SU-DHL-6 (cell line): ENCODE results near the gene FAM124A.

Experiments
- H2AFZ ChIP-seq: fragments of 200-600 bp; sonication (generic); 2 replicates; pipeline ENCODE4 v1.6.1; 2014; ENCODE audit warnings: low read depth, mild to moderate bottlenecking, moderate library complexity, mixed read lengths, antibody characterized with exemption, low read length; ENCODE audit not compliant: severe bottlenecking
- H3F3A ChIP-seq: fragments of 200-600 bp; shearing (Covaris generic); 2 replicates; pipeline ENCODE4 v1.6.0; 2016; ENCODE audit warnings: antibody characterized with exemption, mild to moderate bottlenecking; ENCODE audit not compliant: insufficient read depth
- H3K27ac ChIP-seq: fragments of 200-600 bp; sonication (generic); 2 replicates; pipeline ENCODE4 v1.5.1; 2016; ENCODE audit warnings: low read depth, mild to moderate bottlenecking, low read length, moderate library complexity, mixed read lengths
- H3K27me3 ChIP-seq: fragments of 200-600 bp; sonication (generic), shearing (Covaris generic); 2 replicates; pipeline ENCODE4 v1.6.0; 2014; ENCODE audit warnings: mild to moderate bottlenecking, low read length
- H3K36me3 ChIP-seq: fragments of 200-600 bp; sonication (generic); 2 replicates; pipeline ENCODE4 v1.6.1; 2014; ENCODE audit warnings: mild to moderate bottlenecking, low read length, mixed read lengths
- H3K4me2 ChIP-seq: fragments of 300-600, 200-600 bp; shearing (Covaris generic), sonication (generic); 2 replicates; pipeline ENCODE4 v1.6.0; 2014; ENCODE audit warnings: low read length, low read depth, mild to moderate bottlenecking; ENCODE audit not compliant: poor library complexity, severe bottlenecking
- H3K4me3 ChIP-seq: fragments of 200-600 bp; sonication (generic); 2 replicates; pipeline ENCODE4 v1.5.1; 2014; ENCODE audit warnings: antibody characterized with exemption, low read length, mild to moderate bottlenecking, mixed read lengths; ENCODE audit not compliant: insufficient read depth, poor library complexity, severe bottlenecking
- H3K79me2 ChIP-seq: fragments of 200-600 bp; sonication (generic); 2 replicates; pipeline ENCODE4 v1.6.1; 2014; ENCODE audit warnings: mild to moderate bottlenecking, low read length, moderate library complexity; ENCODE audit not compliant: insufficient read depth
- H3K9ac ChIP-seq: fragments of 200-600 bp; sonication (generic); 2 replicates; pipeline ENCODE4 v1.7.0; 2014; ENCODE audit warnings: mild to moderate bottlenecking, low read length
- H3K9me2 ChIP-seq: fragments of 200-600 bp; sonication (generic); replicated peaks from 2 replicates; pipeline ENCODE4 v1.6.1; 2014; ENCODE audit warnings: low read length; ENCODE audit not compliant: insufficient read depth
- H3K9me3 ChIP-seq: fragments of 200-600 bp; sonication (generic); 2 replicates; pipeline ENCODE4 v1.6.1; 2014; ENCODE audit warnings: low read length, mixed read lengths; ENCODE audit not compliant: insufficient read depth
- H4K20me1 ChIP-seq: fragments of 200-600 bp; sonication (generic); 2 replicates; pipeline ENCODE4 v1.6.1; 2014; ENCODE audit warnings: low read depth, mild to moderate bottlenecking, antibody characterized with exemption, low read length, moderate library complexity, mixed read lengths
- CTCF ChIP-seq: fragments of 200-600 bp; sonication (generic); IDR thresholded peaks from one replicate; pipeline ENCODE4 v1.5.1; 2017; ENCODE audit warnings: antibody characterized with exemption, mild to moderate bottlenecking, low read length, moderate library complexity; ENCODE audit not compliant: insufficient read depth, poor library complexity, severe bottlenecking
- EZH2phosphoT487 ChIP-seq: fragments of 200-600 bp; sonication (generic), shearing (Covaris generic); conservative IDR thresholded peaks from 2 replicates; pipeline ENCODE4 v1.6.1; 2018; ENCODE audit warnings: mild to moderate bottlenecking, antibody characterized with exemption, low read length, moderate library complexity, mixed read lengths

Gene FAM124A

GRCh38 chr13:51258612-51259548, 36.7 kb downstream of the FAM124A start:
- Histone ChIP-seq H3K4me2 (no peak overlapping the region), H3K9me2 (no peaks in the 10 kb centered on the region), H3K4me3 (no peak overlapping the region), H3K36me3 (no peaks in the 10 kb centered on the region), H3F3A (no peaks in the 10 kb centered on the region), H3K27ac (no peak overlapping the region), H3K9ac (no peak overlapping the region), H2AFZ (no peak overlapping the region), H3K27me3 (no peaks in the 10 kb centered on the region), H3K79me2 (no peaks in the 10 kb centered on the region), H4K20me1 (no peaks in the 10 kb centered on the region), H3K9me3 (no peaks in the 10 kb centered on the region)
- TF ChIP-seq EZH2phosphoT487 (no peak), CTCF (no peak)

- Histone ChIP-seq H3K9me2 (no peaks in the 10 kb centered on the region), H2AFZ (no peak overlapping the region), H3F3A (no peaks in the 10 kb centered on the region), H3K79me2 (no peaks in the 10 kb centered on the region), H3K4me3 (no peak overlapping the region), H3K9me3 (no peaks in the 10 kb centered on the region), H3K36me3 (no peaks in the 10 kb centered on the region), H3K4me2 (no peak overlapping the region), H3K27me3 (no peaks in the 10 kb centered on the region), H3K9ac (no peak overlapping the region), H3K27ac (no peak overlapping the region), H4K20me1 (no peaks in the 10 kb centered on the region)
- no peak for TF ChIP-seq CTCF
- no peak for TF ChIP-seq EZH2phosphoT487
Measured at GRCh38 chr13:51260154-51260553, 38.0 kb downstream of the FAM124A start.

- H3K27me3 ChIP-seq: no peaks in the 10 kb centered on the region
- no peak overlapping the region for H3K27ac ChIP-seq
- H3F3A ChIP-seq: no peaks in the 10 kb centered on the region
- no peaks in the 10 kb centered on the region for H3K36me3 ChIP-seq
- H2AFZ ChIP-seq: no peak overlapping the region
- H3K9me2 ChIP-seq: no peaks in the 10 kb centered on the region
- no peaks in the 10 kb centered on the region for H3K79me2 ChIP-seq
- no peak overlapping the region for H3K4me3 ChIP-seq
- TF ChIP-seq CTCF: no peak
- TF ChIP-seq EZH2phosphoT487: no peak
- H3K9ac ChIP-seq: no peak overlapping the region
- no peaks in the 10 kb centered on the region for H3K9me3 ChIP-seq
- no peaks in the 10 kb centered on the region for H4K20me1 ChIP-seq
- no peak overlapping the region for H3K4me2 ChIP-seq
Measured at GRCh38 chr13:51261610-51262249, 39.5 kb downstream of the FAM124A start.
